Measurements from ENCODE around the gene ARMC8.

Gene ARMC8

DNA sequence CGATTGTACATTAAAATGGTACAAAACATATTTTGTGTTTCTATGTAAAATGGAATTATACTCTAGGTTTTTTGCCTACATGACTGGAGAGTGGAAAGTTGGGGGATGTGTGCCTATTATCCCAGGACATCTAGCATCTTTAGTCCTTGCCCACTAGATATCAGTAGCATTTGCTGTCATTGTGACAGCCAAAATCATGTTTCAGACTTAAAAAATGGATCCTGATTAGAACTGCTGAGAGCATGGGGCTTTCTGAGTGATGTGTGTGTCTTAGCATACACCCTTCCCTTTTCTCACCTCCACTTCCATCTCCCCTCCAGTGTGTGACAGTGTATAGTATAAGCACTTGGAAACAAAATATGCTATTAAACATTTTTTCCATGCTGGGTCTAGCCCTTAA is 13.3 kb downstream of the ARMC8 start:
- DNase-seq: no peak

DNA sequence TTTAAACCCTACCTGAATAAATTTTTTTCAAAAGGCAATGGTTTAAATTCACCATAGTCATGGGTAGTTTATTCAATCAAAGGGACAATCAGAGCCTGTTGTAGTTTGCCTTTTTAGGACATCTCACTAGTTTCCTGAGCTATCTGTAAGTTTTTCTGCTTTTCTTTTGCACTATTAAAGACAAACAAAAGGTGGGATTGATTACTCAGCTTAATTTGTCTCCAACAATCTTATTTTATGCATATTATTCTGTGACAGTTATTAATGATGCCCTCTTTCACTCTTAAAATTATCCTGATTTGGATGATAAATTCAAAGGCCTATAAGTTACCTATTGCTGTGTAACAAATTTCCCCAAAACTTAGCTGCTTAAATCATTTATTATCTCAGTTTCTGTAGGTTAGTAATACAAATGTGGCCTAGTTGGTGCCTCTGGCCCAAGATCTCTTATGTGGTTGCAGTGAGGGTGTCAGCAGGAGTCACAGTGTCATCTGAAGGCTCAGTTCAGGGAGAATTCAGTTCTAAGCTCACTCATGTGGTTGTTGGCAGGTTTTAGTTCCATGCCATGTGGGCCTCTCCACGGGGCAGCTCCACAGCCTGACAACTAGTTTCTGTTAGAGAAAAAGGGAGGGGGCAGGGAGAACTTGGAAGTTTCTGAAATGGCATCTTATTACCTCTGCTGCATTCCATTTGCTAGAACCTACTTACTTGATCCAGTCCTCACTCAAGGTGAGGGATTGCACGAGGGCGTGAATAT is 16.0 kb downstream of the ARMC8 start:
- no peak for DNase-seq

DNA sequence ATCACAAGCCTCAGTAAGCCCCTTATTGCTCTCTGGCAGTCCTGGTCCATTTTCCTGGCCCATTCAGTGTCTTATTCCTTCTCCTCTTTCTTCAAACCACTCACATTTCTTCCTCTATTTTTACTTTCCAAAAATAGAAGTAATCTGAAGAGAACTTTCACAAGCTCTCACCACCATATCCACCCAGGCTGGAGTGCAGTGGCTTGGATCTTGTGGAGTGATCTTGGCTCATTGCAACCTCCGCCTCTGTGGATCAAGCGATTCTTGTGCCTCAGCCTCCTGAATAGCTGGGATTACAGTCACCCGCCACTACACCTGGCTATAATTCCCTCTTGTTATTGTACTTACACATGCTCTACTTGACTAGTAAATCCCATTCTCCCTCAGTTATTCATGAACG is 16.8 kb downstream of the ARMC8 start:
- DNase-seq: no peak

DNA sequence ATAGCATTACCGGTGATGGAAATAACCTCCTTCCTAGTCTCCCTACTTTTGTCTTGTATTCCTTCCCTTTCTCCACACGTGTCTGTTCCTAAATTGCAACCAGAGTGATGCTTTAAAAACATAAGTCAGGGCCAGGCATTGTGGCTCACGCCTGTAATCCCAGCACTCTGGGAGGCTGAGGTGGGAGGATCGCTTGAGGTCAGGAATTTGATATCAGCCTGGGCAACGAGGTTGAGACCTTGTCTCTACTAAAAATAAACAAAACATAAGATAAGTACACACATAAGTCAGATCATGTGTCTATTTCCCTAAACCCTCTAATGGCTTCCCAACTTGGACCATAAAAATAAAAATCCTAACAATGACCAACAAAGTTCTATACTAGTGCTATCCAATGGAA is 18.4 kb downstream of the ARMC8 start:
- no peak for DNase-seq

DNA sequence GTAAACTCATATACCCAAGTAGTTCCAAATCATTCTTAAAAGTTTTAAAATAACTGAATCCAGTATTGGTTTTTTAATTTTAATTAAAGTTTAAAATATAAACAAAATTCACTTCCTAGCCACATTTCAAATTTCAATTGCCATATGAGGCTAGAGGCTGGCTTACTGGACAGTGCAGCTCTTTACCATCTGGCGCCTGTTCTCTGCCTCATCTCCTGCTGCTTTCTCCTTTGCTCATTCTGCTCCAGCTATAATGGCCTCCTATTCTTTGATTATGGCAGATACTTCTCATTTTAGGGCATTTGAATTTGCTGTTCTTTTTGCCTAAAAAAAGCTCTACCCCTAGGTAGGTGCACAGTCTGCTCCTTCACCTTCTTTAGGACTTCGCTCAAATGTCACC is 19.1 kb downstream of the ARMC8 start:
- DNase-seq: no peak

DNA sequence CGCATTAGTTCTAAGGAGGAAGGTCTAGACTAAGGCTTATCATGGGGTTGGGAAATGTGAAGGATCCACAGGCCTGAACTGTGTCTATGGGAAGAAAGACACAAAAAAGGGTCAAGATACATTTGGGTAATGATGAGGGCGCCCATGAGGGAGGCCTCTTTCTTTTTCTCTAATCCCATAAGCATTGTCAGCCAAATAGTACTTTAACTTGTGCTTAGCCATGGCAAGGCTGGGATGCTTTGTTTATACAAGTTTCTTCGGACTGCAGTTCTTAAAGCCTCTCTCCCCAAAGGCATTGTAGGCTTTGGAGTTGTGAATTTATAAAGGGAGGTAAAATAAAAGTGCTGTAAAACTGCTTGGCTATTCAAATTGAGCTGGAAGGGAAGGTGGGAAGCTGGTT is 23.4 kb downstream of the ARMC8 start:
- no peak for DNase-seq

DNA sequence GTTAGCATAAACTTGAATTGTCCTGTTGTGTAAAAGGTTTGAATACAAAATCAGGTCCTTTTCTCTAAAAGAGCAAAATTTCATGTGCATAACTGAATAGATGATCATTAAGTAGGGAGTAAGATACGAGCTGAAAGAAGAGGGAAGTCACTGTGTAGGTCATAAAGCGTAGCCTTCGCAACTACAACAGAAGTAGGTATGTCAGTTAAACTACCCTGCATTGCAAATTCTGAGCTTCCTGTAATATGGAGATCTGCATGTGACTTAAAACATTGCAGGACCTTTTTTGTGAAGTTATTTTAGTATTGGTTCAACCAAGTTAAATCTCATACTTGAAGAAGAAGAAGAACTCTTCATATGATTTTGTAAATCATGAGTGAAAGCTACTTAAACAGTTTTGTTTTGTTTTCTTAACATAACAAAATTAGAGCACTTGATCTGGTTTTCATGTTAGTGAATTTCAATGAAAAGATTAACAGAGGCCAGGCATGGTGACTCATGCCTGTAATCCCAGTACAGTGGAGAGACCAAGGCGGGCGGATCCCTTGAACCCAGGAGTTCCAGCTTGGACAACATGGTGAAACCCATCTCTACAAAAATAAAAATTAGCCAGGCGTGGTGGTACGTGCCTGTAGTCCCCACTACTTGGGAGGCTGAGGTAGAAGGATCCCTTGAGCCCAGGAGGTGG is 26.4 kb downstream of the ARMC8 start:
- no peak for DNase-seq

DNA sequence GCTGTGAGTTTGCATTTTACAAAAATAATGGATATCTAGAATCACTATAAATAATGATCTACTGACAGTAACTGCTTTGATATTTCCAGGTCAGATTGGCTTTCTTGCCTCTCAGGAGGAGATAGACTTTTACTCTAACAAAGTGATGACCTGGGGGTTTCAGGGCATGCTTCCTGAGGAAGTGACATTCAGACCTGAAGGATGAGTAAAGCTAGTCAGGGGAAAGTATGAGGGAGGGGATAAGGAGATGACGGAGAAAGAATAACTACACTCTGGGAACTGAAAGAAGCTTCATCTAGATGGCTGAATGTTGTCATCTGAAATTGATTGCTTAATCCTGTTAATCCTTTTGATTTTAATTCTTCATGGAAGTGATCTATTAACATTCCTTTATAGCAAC is 32.2 kb downstream of the ARMC8 start:
- DNase-seq: no peak

DNA sequence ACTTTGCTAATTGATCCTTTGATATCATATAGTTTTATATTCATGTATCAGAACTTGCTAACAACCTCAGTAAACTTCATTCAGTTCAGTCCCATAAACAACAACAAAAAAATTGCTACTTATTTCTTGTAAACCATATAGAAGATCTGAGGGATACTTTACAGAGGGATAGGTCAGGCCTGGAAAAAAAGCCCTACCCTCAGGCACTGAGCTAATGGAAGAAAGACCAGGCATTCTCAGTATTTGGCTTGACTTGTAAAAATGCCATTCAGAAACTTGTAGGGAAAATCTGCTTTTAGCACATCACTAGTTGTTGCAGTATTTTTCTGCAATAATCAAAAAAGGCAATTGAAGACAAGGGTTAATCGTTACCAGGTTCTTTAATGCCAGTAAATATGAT is 33.1 kb downstream of the ARMC8 start:
- no peak for DNase-seq

DNA sequence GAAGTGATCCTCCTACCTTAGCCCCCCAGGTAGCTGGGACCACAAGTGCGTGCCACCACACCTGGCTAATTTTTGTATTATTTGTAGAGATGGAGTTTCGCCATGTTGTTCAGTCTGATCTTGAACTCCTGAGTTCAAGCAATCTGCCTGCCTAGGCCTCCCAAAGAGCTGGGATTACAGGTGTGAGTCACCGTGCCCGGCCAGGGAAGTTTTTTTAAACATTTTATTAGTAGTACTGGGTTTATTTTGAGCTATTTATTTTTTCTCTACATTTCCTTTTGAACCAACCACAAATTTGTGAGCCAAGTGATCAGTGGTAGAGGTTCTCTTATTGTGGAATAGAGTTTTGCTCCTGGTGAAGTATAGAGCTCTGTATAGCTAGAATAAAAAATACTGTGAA is 33.7 kb downstream of the ARMC8 start:
- DNase-seq: no peak

DNA sequence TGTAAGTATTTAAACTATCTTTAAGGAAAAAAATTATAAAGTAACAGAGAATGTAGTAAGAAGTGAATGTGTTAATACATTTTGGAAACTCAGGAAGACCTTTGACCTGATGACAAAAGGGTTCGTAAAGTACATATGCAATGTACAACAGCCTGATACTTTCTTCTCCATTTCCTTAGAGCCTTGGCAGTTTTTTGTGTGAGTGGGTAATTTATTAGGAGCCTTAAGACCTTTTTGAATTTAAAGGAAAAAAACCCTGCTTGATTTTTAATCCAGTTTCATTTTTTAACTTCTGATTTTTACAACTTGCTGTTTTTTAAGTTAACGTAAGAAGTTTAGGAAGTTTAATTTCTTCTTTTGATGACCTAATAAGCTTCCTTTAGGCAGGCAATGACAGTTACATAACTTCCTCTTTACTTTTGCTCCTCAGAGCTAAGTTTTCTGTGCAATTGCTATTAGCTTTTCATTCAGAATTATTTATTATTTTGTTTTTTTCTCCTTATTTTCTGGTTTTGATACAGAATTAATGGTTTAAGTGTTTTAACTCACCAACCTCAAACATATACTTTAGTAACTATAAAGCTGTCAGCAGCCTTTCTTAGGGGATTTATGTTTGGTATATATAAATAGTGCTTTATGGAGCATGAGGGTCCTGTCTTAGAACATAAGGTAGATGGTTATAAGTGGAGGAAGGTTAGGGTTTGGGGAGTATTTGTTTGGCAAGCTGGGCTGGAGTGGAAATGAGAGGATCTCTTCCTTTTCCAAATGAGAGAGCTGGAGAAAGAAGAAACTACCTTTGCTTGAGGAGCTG is 35.2 kb downstream of the ARMC8 start:
- DNase-seq: no peak

DNA sequence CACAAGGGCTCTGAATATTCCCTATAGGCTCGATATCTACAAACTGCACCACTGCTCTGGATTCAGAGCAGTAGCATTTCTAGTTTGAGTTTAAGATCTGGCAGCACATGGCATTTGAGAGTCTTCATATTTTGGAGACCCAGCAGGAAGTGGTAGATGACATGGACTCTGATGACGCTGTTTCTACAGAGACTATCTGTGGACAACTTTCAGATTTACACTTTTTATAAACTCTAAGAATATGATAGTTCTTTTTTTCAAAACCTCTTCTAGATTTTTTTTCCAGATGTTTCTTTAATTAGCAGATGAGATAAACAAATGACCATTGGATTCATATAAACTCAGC is 35.8 kb downstream of the ARMC8 start:
- no peak for DNase-seq

DNA sequence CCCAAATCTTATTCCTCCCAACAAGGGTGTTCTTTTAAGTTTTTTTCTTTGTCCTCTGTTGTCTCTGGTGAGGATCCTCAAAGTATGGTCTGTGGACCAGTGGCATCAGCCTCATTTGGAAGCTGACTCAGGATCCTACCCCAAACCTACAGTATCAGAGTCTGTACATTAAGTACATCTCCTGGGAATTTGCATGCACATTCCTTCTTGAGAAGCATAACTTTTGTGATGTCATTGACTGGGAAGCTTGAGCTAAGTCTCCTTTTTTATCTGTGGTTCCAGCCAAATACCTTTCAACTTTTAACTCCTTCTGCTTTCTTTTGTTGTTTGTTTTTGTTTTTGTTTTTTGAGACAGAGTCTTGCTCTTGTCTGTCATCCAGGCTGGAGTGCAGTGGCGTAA is 40.5 kb downstream of the ARMC8 start:
- DNase-seq: no peak

DNA sequence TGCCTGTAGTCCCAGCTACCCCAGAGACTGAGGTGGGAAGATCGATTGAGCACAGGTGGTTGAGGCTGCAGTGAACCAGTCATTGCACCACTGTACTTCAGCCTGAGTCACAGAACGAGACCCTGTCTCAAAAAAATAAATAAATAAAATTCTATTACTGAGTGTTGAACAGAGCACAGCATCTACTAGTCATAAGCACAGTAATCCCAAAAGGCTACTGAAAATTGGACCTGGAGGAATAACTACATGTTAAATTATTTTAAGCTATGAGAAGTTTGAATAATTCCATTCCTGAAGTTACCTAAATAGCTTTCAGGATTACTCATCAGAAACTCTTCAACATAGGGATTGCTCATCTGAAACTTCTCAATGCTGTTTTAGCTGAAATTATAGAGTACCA is 43.4 kb downstream of the ARMC8 start:
- DNase-seq: no peak

DNA sequence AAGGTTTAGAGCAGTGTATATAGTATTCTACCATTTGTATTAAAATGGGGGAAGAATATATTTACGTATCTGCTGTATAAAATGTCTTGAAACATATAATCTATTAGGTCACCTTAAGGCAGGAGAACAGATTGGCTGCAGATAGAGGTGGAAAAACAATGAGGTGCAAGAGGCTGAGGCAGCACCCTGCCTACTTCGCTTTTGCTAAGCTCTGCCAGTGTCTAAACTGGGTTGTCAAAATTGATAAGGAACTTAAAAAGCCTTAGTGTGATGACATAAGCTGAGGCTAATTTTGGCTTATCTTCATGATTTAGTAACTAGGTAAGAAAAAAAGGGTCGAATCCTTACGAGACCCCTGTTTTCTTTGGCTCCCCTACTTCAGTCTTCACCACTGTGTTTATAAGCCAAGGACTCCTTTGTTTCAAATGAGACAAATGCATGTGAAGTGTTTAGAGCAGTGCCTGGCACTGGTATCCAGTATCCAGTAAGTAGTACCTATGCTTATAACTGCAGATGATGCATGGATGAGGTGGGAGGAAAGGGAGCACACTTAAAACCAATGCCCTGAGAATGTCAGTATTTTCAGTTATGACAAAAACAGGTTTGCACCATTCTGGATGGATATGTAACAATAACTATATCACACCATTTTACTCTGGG is 45.7 kb downstream of the ARMC8 start:
- no peak for DNase-seq

DNA sequence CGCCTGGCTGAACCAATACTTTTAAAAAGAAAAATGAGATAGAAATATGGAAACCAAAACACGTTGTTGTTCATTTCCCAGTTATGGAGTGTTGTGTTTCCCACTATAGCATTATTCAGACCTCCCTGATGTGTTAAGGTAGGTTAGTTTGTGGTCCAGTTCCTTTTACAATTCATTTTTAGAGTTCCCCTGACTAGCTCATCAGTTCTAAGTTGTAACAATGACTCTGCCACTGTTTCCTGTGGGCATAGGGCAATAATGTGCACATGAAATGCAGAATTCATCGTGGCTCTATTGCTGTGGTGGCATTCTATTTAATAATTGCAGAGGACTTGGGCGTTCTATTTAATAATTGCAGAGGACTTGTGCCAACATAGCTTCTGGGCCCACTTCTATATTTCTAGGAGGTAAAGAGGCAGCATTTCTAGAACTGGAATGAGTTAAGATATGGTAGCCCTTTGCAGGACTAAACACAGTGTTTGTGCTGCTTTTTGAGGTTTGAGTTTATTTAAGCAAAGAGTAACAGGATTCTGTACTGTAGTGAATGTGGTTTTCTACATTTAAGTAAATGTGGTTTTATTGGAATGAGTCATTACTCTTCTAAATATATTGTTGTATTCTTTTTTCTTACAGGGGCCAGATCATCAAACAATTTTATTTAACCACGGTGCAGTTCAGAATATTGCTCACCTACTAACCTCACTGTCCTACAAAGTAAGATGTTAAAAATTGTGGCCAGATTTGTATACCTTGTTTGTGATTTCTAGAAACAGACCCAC is 47.5 kb downstream of the ARMC8 start:
- no peak for DNase-seq

DNA sequence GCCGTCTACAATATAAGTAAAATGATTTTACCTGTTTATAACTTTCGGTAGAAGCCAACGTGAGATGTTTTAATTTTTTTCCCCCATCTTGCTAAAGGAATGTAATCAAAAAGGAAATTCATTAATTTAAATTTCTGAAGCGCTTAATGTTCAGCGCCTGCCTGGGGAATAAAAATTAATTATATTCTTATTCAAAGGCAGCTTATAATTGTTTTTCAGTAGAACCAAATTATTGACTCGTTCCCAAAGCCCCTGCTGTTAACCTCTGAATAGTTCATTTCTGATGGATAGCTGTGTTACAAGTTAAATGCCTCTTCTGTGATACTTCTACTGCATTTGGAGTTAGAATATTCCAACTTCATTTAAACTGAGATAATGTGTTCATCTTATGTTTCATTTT is 51.6 kb downstream of the ARMC8 start:
- no peak for DNase-seq

DNA sequence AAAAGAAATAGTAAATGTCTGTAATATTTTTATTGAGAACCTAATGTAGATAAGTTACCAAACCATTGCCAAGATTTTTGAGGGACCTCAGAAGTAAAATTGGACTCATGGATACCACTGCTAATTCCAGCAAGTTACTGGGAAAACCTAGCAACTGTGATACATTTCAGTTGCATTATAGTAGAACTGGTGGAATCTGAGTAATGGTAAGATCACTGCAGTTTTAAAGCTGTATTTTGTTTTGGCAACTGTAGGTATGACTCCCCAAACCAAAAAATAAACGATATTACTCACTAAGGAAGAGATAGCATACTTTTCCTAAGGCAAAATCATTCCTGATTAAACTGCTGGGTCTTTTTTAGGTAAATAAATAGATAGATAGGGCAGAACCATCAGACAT is 54.0 kb downstream of the ARMC8 start:
- DNase-seq: no peak

DNA sequence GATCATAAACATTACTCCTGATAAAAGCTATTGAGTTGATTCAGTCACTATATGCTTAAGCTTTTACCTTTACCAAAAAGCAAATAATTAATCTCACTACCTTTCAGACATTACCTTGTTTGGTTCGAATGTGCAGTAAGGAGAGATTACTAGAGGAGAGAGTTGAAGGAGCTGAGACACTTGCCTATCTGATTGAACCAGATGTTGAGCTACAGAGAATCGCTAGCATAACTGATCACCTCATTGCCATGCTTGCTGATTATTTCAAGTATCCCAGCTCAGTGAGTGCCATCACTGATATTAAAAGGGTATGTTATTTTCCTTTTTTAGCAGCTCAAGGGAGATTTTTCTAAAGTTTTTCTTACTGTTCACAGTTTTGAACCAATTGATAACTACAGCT is 54.6 kb downstream of the ARMC8 start:
- DNase-seq: no peak

DNA sequence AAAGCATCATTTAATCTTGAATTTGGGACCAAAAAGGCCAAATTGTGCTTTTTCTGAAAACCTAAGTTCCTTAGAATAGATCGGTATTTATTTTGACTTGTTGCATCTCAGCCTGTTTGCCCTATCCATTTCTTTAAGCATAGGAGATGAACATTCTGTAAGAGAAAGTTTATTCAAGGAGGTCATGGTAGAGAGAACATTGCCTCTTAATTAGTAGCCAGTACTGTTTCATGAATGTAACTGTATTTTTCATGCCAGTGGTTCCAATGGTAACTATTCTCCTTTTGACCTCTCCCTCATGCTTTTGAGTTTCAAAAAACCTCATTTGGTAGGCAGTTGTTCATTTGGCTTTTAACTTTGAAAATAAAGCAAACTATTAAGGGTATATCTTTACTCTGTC is 55.4 kb downstream of the ARMC8 start:
- no peak for DNase-seq

DNA sequence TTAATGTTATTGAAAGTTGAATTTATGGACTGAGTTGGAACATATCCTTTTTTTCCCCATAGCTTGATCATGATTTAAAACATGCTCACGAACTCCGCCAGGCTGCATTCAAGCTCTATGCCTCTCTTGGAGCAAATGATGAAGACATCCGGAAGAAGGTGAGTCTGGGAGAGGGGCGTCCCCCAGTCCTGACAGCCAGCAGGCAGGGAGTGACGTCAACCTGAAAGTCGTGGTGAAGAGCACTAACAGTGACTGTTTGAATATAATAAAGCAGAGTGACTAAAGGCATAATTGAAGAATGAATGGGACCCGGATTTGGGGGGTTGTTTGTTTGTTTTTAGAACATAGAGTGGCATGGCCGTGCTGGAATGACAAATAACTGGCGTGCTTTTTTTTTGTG is 57.9 kb downstream of the ARMC8 start:
- DNase-seq: no peak

DNA sequence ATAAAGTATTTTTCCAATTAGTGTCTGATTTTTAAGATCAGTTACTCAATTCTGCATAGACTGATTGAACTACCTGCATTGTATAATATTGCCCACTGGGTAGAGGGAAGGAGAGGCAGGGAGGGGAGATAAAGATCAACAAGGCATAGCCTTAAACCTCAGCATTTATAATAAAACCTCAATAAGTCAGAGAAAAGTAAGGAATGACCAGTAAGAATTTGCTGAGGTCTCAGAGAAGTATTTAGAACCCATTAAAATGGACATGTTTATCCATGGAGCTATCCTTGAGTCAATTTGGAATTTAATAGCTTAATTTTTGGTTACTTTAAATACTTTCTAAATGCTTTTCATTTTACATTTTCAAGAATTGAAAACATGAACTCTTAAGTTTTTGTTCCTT is 62.5 kb downstream of the ARMC8 start:
- no peak for DNase-seq

DNA sequence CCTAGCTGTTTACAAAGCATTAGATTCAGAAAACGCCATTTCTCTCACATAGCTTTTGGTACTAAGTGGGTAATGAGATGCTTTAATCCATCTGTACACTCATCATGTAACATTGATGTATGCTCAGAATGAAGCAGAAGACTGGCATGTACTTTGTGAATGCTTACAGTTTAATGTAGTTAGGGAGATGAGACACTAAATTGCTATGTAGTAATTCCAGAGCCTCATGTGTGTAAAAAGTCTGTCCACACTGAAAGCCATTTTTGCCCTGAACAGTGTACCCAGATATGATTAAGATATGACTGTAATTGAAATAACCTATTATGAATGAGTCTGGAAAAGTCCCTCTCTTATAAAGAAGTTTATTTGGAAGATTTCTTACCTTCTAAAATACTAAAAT is 66.5 kb downstream of the ARMC8 start:
- no peak for DNase-seq
